Activated T-helper 1 cell treated with anti-CD3 and anti-CD28 coated beads, Interleukin-12 subunit alpha, Interleukin-12 subunit beta, Interleukin-2, Interleukin-4 antibody, amounts not matched to agents 30 ng/mL and 10 ng/mL and 1 ng/mL, durations not matched to agents 14 hours and 24 hours and 36 hours (primary cell): ENCODE measurements around the gene BDP1. TPM values are rescaled to one million over a fixed set of nuclear protein-coding genes. Genes with fewer than 3 reads are reported as not detected.
"Not testable (repeated sequence)": the region's sequence is repeated elsewhere in the genome, so short reads cannot be mapped to it uniquely, and the experiment has no call there.

Experiments used
- DNase-seq: peaks from one replicate; pipeline ENCODE4 v3.0.0; 2021; ENCODE audit warnings: low spot score
- H3K27ac Mint-ChIP-seq: one replicate; pipeline ENCODE4 v1.8.0; 2021; ENCODE audit warnings: mild to moderate bottlenecking, mixed read lengths
- H3K27me3 Mint-ChIP-seq: one replicate; pipeline ENCODE4 v1.8.0; 2022; ENCODE audit warnings: mild to moderate bottlenecking, moderate library complexity, mixed read lengths; ENCODE audit not compliant: insufficient read depth
- H3K36me3 Mint-ChIP-seq: one replicate; pipeline ENCODE4 v1.8.0; 2021; ENCODE audit warnings: low read depth, mixed read lengths
- H3K4me1 Mint-ChIP-seq: one replicate; pipeline ENCODE4 v1.8.0; 2021; ENCODE audit warnings: low read depth, mixed read lengths
- H3K4me3 Mint-ChIP-seq: one replicate; pipeline ENCODE4 v1.8.0; 2021; ENCODE audit warnings: mild to moderate bottlenecking, moderate library complexity, mixed read lengths
- H3K9me3 Mint-ChIP-seq: one replicate; pipeline ENCODE4 v1.8.0; 2021; ENCODE audit warnings: mixed read lengths
- intact Hi-C: fragments of 100-400 bp; cut with micrococcal nuclease; formaldehyde crosslinking; loops from one replicate; pipeline ENCODE4 v1.15.1; 2024
- total RNA-seq: library from RNA; stranded (reverse); gene quantifications from 2 replicates; pipeline ENCODE4 v1.2.3, GENCODE V29; 2022

The BDP1 gene
- total RNA-seq, 1 donor from 2014 or later = 41.5 TPM

DNA sequence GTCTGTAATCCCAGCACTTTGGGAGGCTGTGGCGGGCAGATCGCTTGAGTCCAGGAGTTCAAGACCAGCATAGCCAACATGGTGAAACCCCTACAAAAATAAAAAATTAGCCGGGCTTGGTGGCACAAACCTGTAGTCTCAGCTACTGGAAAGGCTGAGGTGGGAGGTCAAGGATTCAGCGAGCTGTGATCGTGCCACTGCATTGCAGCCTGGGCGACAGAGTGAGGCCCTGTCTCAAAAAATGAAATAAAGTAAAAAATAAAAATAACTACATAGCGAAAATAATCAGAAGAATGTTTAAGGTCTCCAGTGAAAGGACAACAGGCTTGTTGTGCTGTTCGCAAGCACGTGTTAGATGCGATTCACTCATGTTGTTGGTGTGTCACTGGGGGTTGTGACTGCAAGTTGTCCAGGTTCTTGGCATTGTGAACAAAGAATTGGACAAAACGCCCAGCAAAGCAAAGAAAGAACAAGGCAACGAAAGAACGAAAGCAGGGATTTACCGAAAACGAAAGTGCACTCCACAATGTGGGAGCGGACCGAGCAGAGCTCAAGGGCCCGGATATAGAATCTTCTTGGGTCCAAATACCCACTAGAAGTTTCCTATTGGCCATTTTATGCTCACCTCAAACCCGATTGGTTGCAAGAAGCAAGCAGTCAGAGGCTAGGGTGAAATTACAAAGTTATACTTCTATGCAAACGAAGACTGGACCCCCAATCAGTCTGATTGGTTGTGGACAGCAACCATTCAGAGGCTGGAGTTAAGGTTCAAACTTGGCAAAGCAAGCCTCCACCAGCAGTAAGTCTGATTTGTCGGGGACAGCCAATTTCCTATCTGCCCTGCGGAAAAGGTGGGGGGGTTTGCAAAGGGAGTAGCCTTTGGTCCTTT, 130.8 kb downstream of the BDP1 start:
- DNase-seq = no peak
- peaks cover 21% of the 10 kb centered on the region for H3K36me3 Mint-ChIP-seq
- no peaks in the 10 kb centered on the region for H3K27me3 Mint-ChIP-seq
- peaks cover 36% of the 10 kb centered on the region for H3K4me1 Mint-ChIP-seq
- intact Hi-C loops = loop anchor here (5.0 kb wide), 4 partner anchors 54 to 1981 kb away; partner anchors contain the start of genes ANKRA2, MRPS27, PTCD2 and TNPO1
- peak overlapping the region; percentile 99 for H3K27ac Mint-ChIP-seq
- H3K4me3 Mint-ChIP-seq = peak overlapping the region; percentile 95
- H3K9me3 Mint-ChIP-seq = peaks cover 6% of the 10 kb centered on the region

DNA sequence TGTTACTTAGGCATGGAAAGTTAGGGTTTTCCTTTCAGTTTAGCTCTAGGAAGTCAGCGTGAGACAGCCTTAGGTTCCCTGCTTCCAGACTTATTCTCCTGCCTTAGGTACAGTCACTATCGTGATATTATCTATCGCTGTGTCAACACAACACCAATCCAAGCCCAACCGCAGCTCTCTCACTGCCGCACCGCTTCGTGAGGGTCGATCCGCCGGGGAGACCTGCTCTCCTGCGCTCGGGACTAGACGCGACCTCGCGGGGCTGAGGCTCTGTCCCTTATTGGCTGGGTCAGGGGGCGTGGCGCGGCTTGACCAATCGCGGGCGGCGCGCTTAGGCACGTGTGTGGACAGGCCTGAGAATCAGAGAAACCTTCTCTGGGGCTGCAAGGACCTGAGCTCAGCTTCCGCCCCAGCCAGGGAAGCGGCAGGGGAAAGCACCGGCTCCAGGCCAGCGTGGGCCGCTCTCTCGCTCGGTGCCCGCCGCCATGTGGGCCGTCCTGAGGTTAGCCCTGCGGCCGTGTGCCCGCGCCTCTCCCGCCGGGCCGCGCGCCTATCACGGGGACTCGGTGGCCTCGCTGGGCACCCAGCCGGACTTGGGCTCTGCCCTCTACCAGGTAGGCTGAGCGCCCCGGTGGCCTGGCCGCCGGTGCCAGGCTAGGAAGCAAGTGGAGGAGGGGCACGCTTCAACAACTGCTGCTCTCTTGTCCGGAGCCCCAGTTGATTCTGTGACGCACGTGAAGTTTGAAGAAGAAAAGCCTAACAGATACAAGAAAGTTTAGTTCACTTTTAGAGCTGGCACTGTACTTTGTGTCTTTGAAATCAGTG, 131.7 kb downstream of the BDP1 start, which contains the start of gene MCCC2:
MCCC2 (plus strand) TSS at position 400 of the 825 bp plus-strand sequence; CDS start at position 486, 86 bp downstream.
- DNase-seq = peak; percentile 96
- peak within 1 kb of the TSS; percentile 95 for H3K4me3 Mint-ChIP-seq
- H3K9me3 Mint-ChIP-seq = peaks cover 6% of the 10 kb centered on the region
- peaks cover 21% of the 10 kb centered on the region for H3K36me3 Mint-ChIP-seq
- intact Hi-C loops = loop anchor here (1.0 to 5.0 kb wide), 7 partner anchors 14 to 1980 kb away; partner anchors contain the start of genes ANKRA2, BDP1, MRPS27 and PTCD2
- H3K27me3 Mint-ChIP-seq = no peaks in the 10 kb centered on the region
- H3K27ac Mint-ChIP-seq = peak within 1 kb of the TSS; percentile 99
- peaks cover 36% of the 10 kb centered on the region for H3K4me1 Mint-ChIP-seq

DNA sequence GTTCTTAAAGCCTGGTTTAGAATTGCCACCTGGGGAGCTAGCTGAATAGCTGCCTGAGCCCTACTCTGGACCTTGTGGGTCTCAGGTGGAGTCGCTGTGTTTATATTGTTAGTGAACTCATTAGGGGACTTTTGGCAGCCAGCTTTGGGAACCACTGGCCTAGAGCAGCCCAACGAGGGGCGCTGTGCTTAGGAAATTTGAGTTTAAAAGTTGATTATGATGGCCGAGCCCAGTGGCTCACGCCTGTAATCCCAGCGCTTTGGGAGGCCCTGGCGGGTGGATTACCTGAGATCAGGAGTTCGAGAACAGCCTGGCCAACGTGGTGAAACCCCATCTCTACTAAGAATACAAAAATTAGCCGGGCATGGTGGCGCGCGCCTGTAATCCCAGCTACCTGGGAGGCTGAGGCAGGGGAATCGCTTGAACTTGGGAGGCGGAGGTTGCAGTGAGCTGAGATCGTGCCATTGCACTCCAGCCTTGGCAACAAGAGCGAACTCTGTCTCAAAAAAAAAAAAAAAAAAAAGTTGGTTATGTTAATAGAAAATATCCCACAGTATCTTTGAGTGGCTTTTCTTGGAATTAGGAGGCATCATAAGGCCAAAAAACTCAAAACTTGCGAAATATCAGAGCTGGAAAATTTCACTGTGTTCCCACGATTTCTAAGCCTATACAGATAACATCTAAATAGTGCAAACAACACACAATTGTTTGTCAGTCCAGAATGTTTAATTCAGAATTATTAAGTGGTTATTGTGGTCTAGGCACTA, 132.5 kb downstream of the BDP1 start:
- peaks cover 6% of the 10 kb centered on the region for H3K9me3 Mint-ChIP-seq
- H3K27ac Mint-ChIP-seq = peak overlapping the region; percentile 99
- no peaks in the 10 kb centered on the region for H3K27me3 Mint-ChIP-seq
- intact Hi-C loops = loop anchor here (1.0 to 5.0 kb wide), 7 partner anchors 13 to 1979 kb away; partner anchors contain the start of genes ANKRA2, BDP1, MRPS27 and PTCD2
- DNase-seq = no peak
- H3K4me1 Mint-ChIP-seq = peaks cover 36% of the 10 kb centered on the region
- peaks cover 24% of the 10 kb centered on the region for H3K36me3 Mint-ChIP-seq
- H3K4me3 Mint-ChIP-seq = peak overlapping the region; percentile 95

DNA sequence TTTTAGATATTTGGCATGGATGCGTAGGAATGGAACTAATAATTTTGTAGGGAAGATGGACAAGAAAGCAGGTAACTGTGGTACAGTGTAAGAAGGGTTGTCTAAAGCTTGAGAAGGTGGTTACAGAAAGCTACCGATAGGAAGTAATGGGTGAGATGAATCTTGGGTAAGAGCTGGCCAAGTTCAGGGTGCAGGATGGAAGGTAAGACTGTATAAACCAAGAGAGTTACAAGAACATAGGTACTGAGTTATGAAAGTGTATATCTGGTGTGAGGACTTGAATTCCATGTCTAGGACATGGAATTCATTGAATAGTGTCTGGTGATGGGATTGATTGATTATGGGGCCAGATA, 133.1 kb downstream of the BDP1 start:
- peaks cover 22% of the 10 kb centered on the region for H3K36me3 Mint-ChIP-seq
- H3K4me1 Mint-ChIP-seq = peaks cover 36% of the 10 kb centered on the region
- peaks cover 6% of the 10 kb centered on the region for H3K9me3 Mint-ChIP-seq
- no peak for DNase-seq
- H3K4me3 Mint-ChIP-seq = peak overlapping the region; percentile 95
- peak overlapping the region; percentile 79 for H3K27ac Mint-ChIP-seq
- intact Hi-C loops = loop anchor here (5.0 kb wide), 4 partner anchors 56 to 1979 kb away; partner anchors contain the start of genes ANKRA2, MRPS27, PTCD2 and TNPO1
- H3K27me3 Mint-ChIP-seq = no peaks in the 10 kb centered on the region

DNA sequence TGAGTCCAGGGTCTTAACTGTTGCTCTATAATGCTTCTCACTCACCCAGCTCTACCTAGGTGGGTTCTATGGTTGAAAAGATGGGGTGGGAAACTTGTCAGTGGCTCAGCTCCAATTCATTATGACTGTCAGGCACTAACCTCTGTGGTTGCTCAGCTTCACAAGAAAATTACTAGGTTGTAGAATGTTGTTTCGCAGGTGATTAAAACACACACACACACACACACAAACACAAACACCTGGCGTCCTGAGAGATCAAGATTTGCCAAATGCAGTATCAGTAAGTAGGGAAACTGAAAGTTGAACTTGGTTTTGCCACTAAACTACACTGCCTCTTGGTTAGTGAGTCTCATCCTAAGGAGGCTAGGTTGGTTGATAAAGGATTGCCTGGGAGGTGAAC, 134.5 kb downstream of the BDP1 start:
- DNase-seq = no peak

DNA sequence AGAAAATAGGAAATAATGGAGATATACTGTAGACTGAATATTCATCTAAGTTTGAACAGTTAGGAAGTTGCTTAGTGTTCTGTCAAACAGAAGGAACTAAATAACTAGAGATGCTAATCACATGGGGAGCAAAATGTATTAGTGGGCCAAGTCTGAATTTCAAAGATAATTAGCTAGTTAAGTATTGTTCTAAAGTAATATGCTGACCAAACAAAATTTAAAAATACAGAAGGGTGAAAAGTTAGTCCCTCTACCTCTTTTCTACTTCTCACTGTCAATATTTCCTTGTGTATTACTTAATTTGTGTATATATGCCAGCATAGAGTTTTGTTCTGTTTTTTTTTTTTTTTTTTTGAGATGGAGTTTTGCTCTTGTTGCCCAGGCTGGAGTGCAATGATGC, 135.6 kb downstream of the BDP1 start:
- H3K4me3 Mint-ChIP-seq = no peak overlapping the region
- no peak for DNase-seq
- no peak overlapping the region for H3K27ac Mint-ChIP-seq
- intact Hi-C loops = no loop called here
- peaks cover 25% of the 10 kb centered on the region for H3K36me3 Mint-ChIP-seq
- peaks cover 6% of the 10 kb centered on the region for H3K9me3 Mint-ChIP-seq
- H3K4me1 Mint-ChIP-seq = peaks cover 36% of the 10 kb centered on the region
- no peaks in the 10 kb centered on the region for H3K27me3 Mint-ChIP-seq

More for the DNA sequence above, 134.5 kb downstream of the BDP1 start:
- peak overlapping the region; percentile 30 for H3K4me3 Mint-ChIP-seq
- intact Hi-C loops = loop anchor here (5.0 kb wide), 4 partner anchors 58 to 1977 kb away; partner anchors contain the start of genes ANKRA2, MRPS27, PTCD2 and TNPO1
- peaks cover 19% of the 10 kb centered on the region for H3K36me3 Mint-ChIP-seq
- peak overlapping the region; percentile 16 for H3K27ac Mint-ChIP-seq
- no peaks in the 10 kb centered on the region for H3K27me3 Mint-ChIP-seq
- peaks cover 6% of the 10 kb centered on the region for H3K9me3 Mint-ChIP-seq
- H3K4me1 Mint-ChIP-seq = peaks cover 36% of the 10 kb centered on the region

DNA sequence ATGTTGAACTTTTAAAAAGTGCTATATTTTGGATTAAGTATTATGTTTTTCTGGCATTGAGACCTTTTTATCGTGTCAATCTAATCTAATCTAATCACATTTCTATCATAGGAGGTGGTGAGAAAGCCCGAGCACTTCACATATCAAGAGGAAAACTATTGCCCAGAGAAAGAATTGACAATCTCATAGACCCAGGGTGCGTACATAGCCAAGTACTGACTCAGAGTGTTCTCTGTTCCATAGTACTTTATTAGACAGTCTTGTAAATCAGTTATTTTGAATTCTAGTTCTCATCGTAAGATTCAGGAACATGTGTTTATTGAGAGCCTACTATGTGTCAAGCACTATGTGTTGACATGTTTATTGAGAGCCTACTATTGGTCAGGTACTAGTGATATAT, 140.7 kb downstream of the BDP1 start:
- Mint-ChIP-seq H3K27ac (no peak overlapping the region), H3K9me3 (no peaks in the 10 kb centered on the region), H3K4me3 (no peak overlapping the region), H3K36me3 (peaks cover 36% of the 10 kb centered on the region), H3K4me1 (peaks cover 18% of the 10 kb centered on the region), H3K27me3 (no peaks in the 10 kb centered on the region)
- intact Hi-C loops = no loop called here
- no peak for DNase-seq

DNA sequence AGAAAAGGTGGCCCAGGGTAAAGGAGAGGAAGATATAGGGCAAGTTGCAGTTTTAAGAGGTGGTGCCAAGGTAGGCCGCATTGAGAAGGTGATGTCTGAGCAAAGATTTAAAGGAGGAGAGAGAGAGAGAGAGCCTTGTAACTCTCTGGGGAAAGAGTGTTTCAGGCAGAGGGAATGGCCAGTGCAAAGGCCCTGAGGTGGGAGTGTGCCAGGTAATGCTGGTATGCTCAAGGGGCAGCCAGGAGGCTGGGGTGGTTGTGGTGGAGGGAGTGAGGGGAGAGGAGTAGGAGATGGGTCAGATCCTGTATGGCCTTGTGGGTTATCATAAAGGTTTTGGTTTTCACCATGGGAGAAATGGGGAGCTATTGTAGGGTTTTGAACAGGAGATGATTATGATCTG, 141.6 kb downstream of the BDP1 start:
- intact Hi-C loops = no loop called here
- H3K4me1 Mint-ChIP-seq = peaks cover 26% of the 10 kb centered on the region
- DNase-seq = no peak
- no peaks in the 10 kb centered on the region for H3K27me3 Mint-ChIP-seq
- H3K4me3 Mint-ChIP-seq = no peak overlapping the region
- H3K27ac Mint-ChIP-seq = no peak overlapping the region
- peaks cover 37% of the 10 kb centered on the region for H3K36me3 Mint-ChIP-seq
- H3K9me3 Mint-ChIP-seq = no peaks in the 10 kb centered on the region

DNA sequence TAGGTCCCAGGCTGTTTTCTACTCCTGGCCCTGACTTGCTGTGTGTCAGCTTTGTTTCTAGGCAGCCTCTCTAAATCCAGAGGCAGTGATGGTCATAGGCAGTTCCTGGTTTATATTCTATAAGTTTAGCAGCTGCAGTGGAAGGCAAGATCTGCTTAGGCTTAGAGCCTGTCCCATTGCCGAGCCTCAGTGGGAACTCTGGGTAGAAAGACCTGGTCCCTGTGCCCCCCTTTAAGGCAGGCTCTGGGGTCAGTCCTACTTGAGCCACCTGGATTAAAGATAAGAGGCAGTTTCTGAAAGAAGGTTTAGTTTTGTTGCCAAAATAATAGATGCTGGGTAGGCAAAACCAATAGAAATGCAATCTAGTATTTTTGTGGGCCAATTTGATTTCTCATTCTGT, 145.3 kb downstream of the BDP1 start:
- H3K27ac Mint-ChIP-seq = peak overlapping the region; percentile 92
- H3K36me3 Mint-ChIP-seq = peaks cover 46% of the 10 kb centered on the region
- DNase-seq = no peak
- H3K9me3 Mint-ChIP-seq = peaks cover 3% of the 10 kb centered on the region
- H3K4me3 Mint-ChIP-seq = peak overlapping the region; percentile 37
- intact Hi-C loops = loop anchor here (1.0 to 2.0 kb wide), 7 partner anchors 13 to 708 kb away; partner anchors contain the start of genes BDP1 and MCCC2
- no peaks in the 10 kb centered on the region for H3K27me3 Mint-ChIP-seq
- H3K4me1 Mint-ChIP-seq = peaks cover 38% of the 10 kb centered on the region

DNA sequence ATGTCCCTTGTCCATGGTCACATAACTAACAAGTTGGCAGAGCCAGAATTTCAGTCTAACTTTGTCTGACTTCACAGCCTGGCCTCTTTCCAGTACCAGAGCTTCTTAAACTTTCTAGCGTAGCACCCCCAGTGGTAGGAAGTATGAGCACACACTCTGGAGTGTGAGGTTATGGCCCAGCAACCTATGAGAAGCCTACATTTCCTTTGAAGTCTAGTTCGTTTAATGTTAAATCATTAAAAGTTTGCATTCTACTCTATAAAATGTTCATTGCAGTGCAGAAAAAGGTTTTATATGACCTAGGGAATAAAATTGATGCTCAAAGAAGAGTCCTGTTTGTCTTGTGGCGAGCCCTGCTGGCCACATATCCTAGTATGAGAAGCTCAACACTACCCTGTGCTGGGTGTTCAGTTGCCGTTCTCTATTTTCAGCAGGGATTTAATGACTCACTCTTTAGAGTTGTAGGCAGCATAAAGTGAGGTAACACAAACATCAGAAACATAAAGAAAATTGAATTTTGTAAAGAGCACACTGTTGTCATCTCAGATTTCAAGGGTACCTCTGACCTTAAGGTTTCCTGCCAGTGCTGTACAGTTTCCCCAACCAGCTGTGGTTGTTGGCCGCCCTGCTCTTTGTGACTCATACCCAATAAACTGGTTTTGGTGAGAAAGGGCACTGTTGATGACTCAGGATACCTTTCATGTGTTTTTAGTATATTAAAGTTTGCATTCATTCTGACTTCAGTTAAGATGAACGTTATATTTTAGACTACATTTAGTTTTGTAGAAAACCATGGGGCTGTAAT, 146.0 kb downstream of the BDP1 start:
- peaks cover 3% of the 10 kb centered on the region for H3K9me3 Mint-ChIP-seq
- peak overlapping the region; percentile 13 for H3K4me3 Mint-ChIP-seq
- H3K36me3 Mint-ChIP-seq = peaks cover 44% of the 10 kb centered on the region
- intact Hi-C loops = loop anchor here (1.0 to 2.0 kb wide), 7 partner anchors 14 to 707 kb away; partner anchors contain the start of genes BDP1 and MCCC2
- peak overlapping the region; percentile 92 for H3K27ac Mint-ChIP-seq
- no peaks in the 10 kb centered on the region for H3K27me3 Mint-ChIP-seq
- peaks cover 38% of the 10 kb centered on the region for H3K4me1 Mint-ChIP-seq
- peak; percentile 68 for DNase-seq

DNA sequence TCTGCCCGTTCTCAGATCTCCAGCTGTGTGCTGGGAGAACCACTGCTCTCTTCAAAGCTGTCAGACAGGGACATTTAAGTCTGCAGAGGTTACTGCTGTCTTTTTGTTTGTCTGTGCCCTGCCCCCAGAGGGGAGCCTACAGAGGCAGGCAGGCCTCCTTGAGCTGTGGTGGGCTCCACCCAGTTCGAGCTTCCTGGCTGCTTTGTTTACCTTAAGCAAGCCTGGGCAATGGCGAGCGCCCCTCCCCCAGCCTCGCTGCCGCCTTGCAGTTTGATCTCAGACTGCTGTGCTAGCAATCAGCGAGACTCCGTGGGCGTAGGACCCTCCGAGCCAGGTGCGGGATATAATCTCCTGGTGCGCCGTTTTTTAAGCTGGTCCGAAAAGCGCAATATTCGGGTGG, 154.5 kb downstream of the BDP1 start:
- peaks cover 16% of the 10 kb centered on the region for H3K36me3 Mint-ChIP-seq
- H3K27ac Mint-ChIP-seq, H3K9me3 Mint-ChIP-seq, H3K4me1 Mint-ChIP-seq, H3K27me3 Mint-ChIP-seq, H3K4me3 Mint-ChIP-seq, DNase-seq, intact Hi-C loops: not testable (repeated sequence)
